Hepatocyte (in vitro differentiated cells): Measurements from ENCODE around the gene THSD4.

Source experiments
- EZH2 ChIP-seq: fragments of 200-600 bp; sonication (generic); IDR thresholded peaks from 2 replicates; pipeline ENCODE4 v1.6.1; 2016; ENCODE audit warnings: antibody characterized with exemption, mild to moderate bottlenecking, borderline replicate concordance
- EZH2phosphoT487 ChIP-seq: fragments of 200-600 bp; sonication (generic); IDR thresholded peaks from one replicate; pipeline ENCODE4 v1.6.1; 2018; ENCODE audit warnings: antibody characterized with exemption, mild to moderate bottlenecking, low read depth, moderate library complexity; ENCODE audit not compliant: unreplicated experiment, severe bottlenecking
- TF ChIP-seq, protein P1 (sequence below): fragments of 200-600 bp; sonication (generic); IDR thresholded peaks from 2 replicates; pipeline ENCODE4 v1.5.1; 2016; ENCODE audit warnings: antibody characterized with exemption, mild to moderate bottlenecking; ENCODE audit not compliant: poor library complexity

DNA sequence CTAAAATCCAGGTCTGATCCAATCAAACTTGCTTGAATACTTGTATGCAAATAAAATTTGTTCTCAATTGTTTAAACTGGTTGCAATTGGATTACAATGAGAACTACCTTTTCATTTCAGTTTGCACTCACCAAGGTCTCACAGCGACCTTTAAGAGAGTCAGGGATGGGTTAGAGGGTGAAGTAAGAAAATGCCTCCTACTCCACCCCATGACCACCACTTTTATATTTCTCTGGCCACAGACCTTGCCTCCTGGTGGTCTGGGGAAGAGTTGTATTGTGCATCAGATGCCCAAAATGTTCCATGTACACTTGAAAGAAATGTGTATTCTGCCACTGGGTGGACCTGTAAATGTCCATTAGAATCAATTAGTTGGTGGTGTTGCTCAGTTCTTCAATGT is 16.4 kb upstream of the THSD4 start:
- TF ChIP-seq, protein P1, sequence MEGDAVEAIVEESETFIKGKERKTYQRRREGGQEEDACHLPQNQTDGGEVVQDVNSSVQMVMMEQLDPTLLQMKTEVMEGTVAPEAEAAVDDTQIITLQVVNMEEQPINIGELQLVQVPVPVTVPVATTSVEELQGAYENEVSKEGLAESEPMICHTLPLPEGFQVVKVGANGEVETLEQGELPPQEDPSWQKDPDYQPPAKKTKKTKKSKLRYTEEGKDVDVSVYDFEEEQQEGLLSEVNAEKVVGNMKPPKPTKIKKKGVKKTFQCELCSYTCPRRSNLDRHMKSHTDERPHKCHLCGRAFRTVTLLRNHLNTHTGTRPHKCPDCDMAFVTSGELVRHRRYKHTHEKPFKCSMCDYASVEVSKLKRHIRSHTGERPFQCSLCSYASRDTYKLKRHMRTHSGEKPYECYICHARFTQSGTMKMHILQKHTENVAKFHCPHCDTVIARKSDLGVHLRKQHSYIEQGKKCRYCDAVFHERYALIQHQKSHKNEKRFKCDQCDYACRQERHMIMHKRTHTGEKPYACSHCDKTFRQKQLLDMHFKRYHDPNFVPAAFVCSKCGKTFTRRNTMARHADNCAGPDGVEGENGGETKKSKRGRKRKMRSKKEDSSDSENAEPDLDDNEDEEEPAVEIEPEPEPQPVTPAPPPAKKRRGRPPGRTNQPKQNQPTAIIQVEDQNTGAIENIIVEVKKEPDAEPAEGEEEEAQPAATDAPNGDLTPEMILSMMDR = no peak
- TF ChIP-seq EZH2 (no peak), EZH2phosphoT487 (no peak)
